Endothelial cell of umbilical vein (primary cell): ENCODE data around the gene CREG2. TPM values are rescaled to one million over a fixed set of nuclear protein-coding genes. Genes with fewer than 3 reads are reported as not detected.

Experiments used
- BruUV-seq: library from RNA; stranded (reverse); fragments of 400-500 nt; replicated peaks from 2 replicates; lab custom pipeline; 2021; lab: Mats Ljungman, UMichigan
- CTCF ChIA-PET: fragments of 300-600, 350-600 bp; sonication (Branson Sonifier 250); formaldehyde crosslinking; loops from one replicate; lab custom pipeline; 2021; ENCODE audit warnings: antibody characterized with exemption, inconsistent platforms; lab: Charles Lee
- POLR2A ChIA-PET: fragments of 300-600, 350-600 bp; sonication (Branson Sonifier 250); formaldehyde crosslinking; loops from one replicate; lab custom pipeline; 2021; ENCODE audit warnings: antibody characterized with exemption, inconsistent platforms; lab: Charles Lee
- DNase-seq: peaks from one replicate; pipeline ENCODE4 v3.0.0-alpha.2; 2011; ENCODE audit warnings: low read depth, low spot score
- FAIRE-seq: peaks from 2 replicates; lab custom pipeline; 2011; peaks lifted over from hg19 to GRCh38; lab: Jason Lieb, UNC
- H2AFZ ChIP-seq: 2 replicates; pipeline ENCODE4 v1.6.0; 2012; ENCODE audit warnings: low read depth, low read length, control low read depth, inconsistent platforms
- H3K27ac ChIP-seq: 2 replicates; pipeline ENCODE4 v1.5.1; 2011; ENCODE audit warnings: low read depth, mild to moderate bottlenecking, control low read depth, low read length, moderate library complexity; ENCODE audit not compliant: insufficient read depth
- H3K27me3 ChIP-seq, 2 experiments: 2 replicates each; pipeline versions ENCODE4 v1.6.0 to v1.6.1; 2011; ENCODE audit warnings: low read length in 2 of 2, mixed read lengths in 1 of 2; ENCODE audit not compliant: control insufficient read depth in 2 of 2, insufficient read depth in 2 of 2
- H3K36me3 ChIP-seq, 2 experiments: 2 replicates in 1 of 2; 3 replicates in 1 of 2; pipeline ENCODE4 v1.5.1; 2011; ENCODE audit warnings: low read length in 2 of 2, mild to moderate bottlenecking in 1 of 2, moderate library complexity in 1 of 2; ENCODE audit not compliant: control insufficient read depth in 2 of 2, insufficient read depth in 2 of 2; ENCODE audit errors: extremely low read depth in 1 of 2
- H3K4me1 ChIP-seq: 3 replicates; pipeline ENCODE4 v1.5.1; 2011; ENCODE audit warnings: mild to moderate bottlenecking, low read length; ENCODE audit not compliant: control insufficient read depth, insufficient read depth; ENCODE audit errors: extremely low read depth
- H3K4me2 ChIP-seq: 2 replicates; pipeline ENCODE4 v1.6.1; 2011; ENCODE audit warnings: low read length, control low read depth, mixed read lengths; ENCODE audit not compliant: insufficient read depth
- H3K4me3 ChIP-seq, 3 experiments: fragments of 200-600 bp in 1 of 3; sonication (generic), shearing (Covaris generic) in 1 of 3; replicated peaks in 1 of 3; 2 replicates each; pipeline ENCODE4 v1.5.1; 2011 to 2016; ENCODE audit warnings: control low read depth in 3 of 3, low read length in 3 of 3, mild to moderate bottlenecking in 2 of 3, inconsistent platforms in 1 of 3, low read depth in 1 of 3, moderate library complexity in 1 of 3; ENCODE audit not compliant: insufficient read depth in 1 of 3
- H3K79me2 ChIP-seq: 2 replicates; pipeline ENCODE4 v1.6.0; 2012; ENCODE audit warnings: low read length, inconsistent platforms; ENCODE audit not compliant: control insufficient read depth, insufficient read depth
- H3K9ac ChIP-seq: replicated peaks from 2 replicates; pipeline ENCODE3; 2011; ENCODE audit warnings: low read length, control low read depth; ENCODE audit not compliant: insufficient read depth; ENCODE audit errors: extremely low read depth
- H3K9me1 ChIP-seq: replicated peaks from 3 replicates; pipeline ENCODE4 v1.6.0; 2011; ENCODE audit warnings: mild to moderate bottlenecking, low read length; ENCODE audit not compliant: control insufficient read depth, insufficient read depth; ENCODE audit errors: extremely low read depth
- H3K9me3 ChIP-seq: replicated peaks from 2 replicates; pipeline ENCODE4 v1.5.1; 2012; ENCODE audit warnings: low read length, inconsistent platforms; ENCODE audit not compliant: control insufficient read depth, insufficient read depth
- H4K20me1 ChIP-seq: replicated peaks from 2 replicates; pipeline ENCODE3; 2011; ENCODE audit warnings: mild to moderate bottlenecking, low read length; ENCODE audit not compliant: control insufficient read depth, insufficient read depth; ENCODE audit errors: extremely low read depth
- CTCF ChIP-seq, 2 donors: IDR thresholded peaks; 1 replicate in 1 of 2; 2 replicates in 1 of 2; pipeline ENCODE4 v1.5.1; 2011; ENCODE audit warnings: low read length in 2 of 2, mild to moderate bottlenecking in 2 of 2, moderate library complexity in 2 of 2, control low read depth in 1 of 2, inconsistent platforms in 1 of 2, low read depth in 1 of 2; ENCODE audit not compliant: insufficient read depth in 1 of 2; ENCODE audit errors: extremely low read depth in 1 of 2
- EZH2 ChIP-seq: IDR thresholded peaks from 2 replicates; pipeline ENCODE4 v1.6.1; 2012; ENCODE audit warnings: borderline replicate concordance, low read depth, mild to moderate bottlenecking, moderate library complexity, low read length, inconsistent platforms; ENCODE audit not compliant: severe bottlenecking
- FOS ChIP-seq: IDR thresholded peaks from 2 replicates; pipeline ENCODE4 v1.6.1; 2011; ENCODE audit warnings: mild to moderate bottlenecking, low read length, moderate library complexity, borderline replicate concordance; ENCODE audit not compliant: insufficient read depth
- GATA2 ChIP-seq: IDR thresholded peaks from 2 replicates; pipeline ENCODE4 v1.7.0; 2011; ENCODE audit warnings: low read depth, mild to moderate bottlenecking, moderate library complexity, mixed read lengths, low read length; ENCODE audit not compliant: insufficient read length, insufficient read depth
- JUN ChIP-seq: IDR thresholded peaks from 2 replicates; pipeline ENCODE4 v1.6.1; 2011; ENCODE audit warnings: borderline replicate concordance, low read depth; ENCODE audit not compliant: insufficient read length, insufficient read depth
- MYC ChIP-seq: IDR thresholded peaks from one replicate; pipeline ENCODE4 v1.6.1; 2011; ENCODE audit warnings: mild to moderate bottlenecking, low read depth, low read length
- POLR2A ChIP-seq: IDR thresholded peaks from 2 replicates; pipeline ENCODE4 v1.6.1; 2012; ENCODE audit warnings: low read depth, mild to moderate bottlenecking, control low read depth, low read length
- POLR2AphosphoS5 ChIP-seq: IDR thresholded peaks from 2 replicates; pipeline ENCODE4 v1.6.1; 2012; ENCODE audit warnings: low read depth, mild to moderate bottlenecking, control low read depth, low read length, moderate library complexity; ENCODE audit not compliant: insufficient read depth
- dilution Hi-C: fragments of 300-500 bp; cut with MboI; formaldehyde crosslinking; loops from one replicate; pipeline ENCODE4 v1.15.0; 2019; ENCODE audit warnings: low sequenced_read_pairs; ENCODE audit not compliant: extremely low pct_ligation_motif_present
- intact Hi-C: fragments of 100-400 bp; cut with micrococcal nuclease; formaldehyde crosslinking; loops from one replicate; pipeline ENCODE4 v1.10.0; 2022
- polyA plus RNA-seq, 4 experiments: library from polyadenylated mRNA; depleted of rRNA in 3 of 4; stranded (reverse) in 3 of 4; unstranded in 1 of 4; fragments of >200 nt; gene quantifications; 2 replicates each; pipeline versions ENCODE4 v1.2.1 to v1.2.3, GENCODE V29; 2011 to 2012; ENCODE audit warnings: missing spikeins in 1 of 4
- total RNA-seq: library from RNA; stranded (reverse); gene quantifications from 2 replicates; pipeline ENCODE4 v1.2.3, GENCODE V29; 2021
- TF ChIP-seq, protein P1 (sequence below): IDR thresholded peaks from 2 replicates; pipeline ENCODE4 v1.6.1; 2011; ENCODE audit not compliant: insufficient read depth, insufficient read length

Gene CREG2
- total and polyA plus RNA-seq, 2 donors (not counting 3 experiments of a cell fraction or from before 2014, with no cell fraction given) = 0.48 to 2.0 TPM

- no peaks in the 10 kb centered on the region for H3K9me1 ChIP-seq
- no peak overlapping the region for H3K4me3 ChIP-seq
- ChIA-PET CTCF (interaction anchor here (1.0 to 3.0 kb wide), 4 partner anchors 9 to 120 kb away, joined by 3 to 12 read pairs (median 6); partner anchors contain the start of gene RNF149), POLR2A (interaction anchor here (1.4 kb wide), 1 partner anchor 9 kb away, joined by 3 read pairs; the partner anchor contains the start of gene RNF149)
- peaks cover 30% of the 10 kb centered on the region for H3K4me1 ChIP-seq
- DNase-seq (no peak), FAIRE-seq (no peak)
- TF ChIP-seq POLR2AphosphoS5 (no peak), POLR2A (no peak), MYC (no peak), EZH2 (no peak), FOS (no peak), GATA2 (no peak), CTCF (IDR thresholded peaks at IDR 0.05; ENCODE audit: extremely low read depth in 1 of 2, insufficient read depth in 1 of 2, low read depth in 1 of 2, low read length in 2 of 2) (no peak), JUN (no peak)
- TF ChIP-seq, protein P1, sequence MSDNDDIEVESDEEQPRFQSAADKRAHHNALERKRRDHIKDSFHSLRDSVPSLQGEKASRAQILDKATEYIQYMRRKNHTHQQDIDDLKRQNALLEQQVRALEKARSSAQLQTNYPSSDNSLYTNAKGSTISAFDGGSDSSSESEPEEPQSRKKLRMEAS = no peak
- H3K27me3 ChIP-seq = no peaks in the 10 kb centered on the region
- dilution Hi-C loops = no loop called here
- H3K9ac ChIP-seq = no peak overlapping the region
- H2AFZ ChIP-seq = no peak overlapping the region
- peaks cover 11% of the 10 kb centered on the region for H4K20me1 ChIP-seq
- H3K36me3 ChIP-seq = no peaks in the 10 kb centered on the region
- peaks cover 98% of the 10 kb centered on the region for H3K79me2 ChIP-seq
- H3K4me2 ChIP-seq = no peak overlapping the region
- intact Hi-C loops = no loop called here
- H3K27ac ChIP-seq = no peak overlapping the region
- H3K9me3 ChIP-seq = no peaks in the 10 kb centered on the region
- no TSS peak for BruUV-seq
These were observed 87.7 kb downstream of the CREG2 start for GRCh38 chr2:101299604-101300003.
